ENCODE results near the gene ANKS3. TPM values are rescaled to one million over a fixed set of nuclear protein-coding genes. Genes with fewer than 3 reads are reported as not detected.

The ANKS3 gene
- total and polyA plus RNA-seq, 2 of the 8 experiments (the other 6 are each of a cell fraction or from before 2014, with no cell fraction given), result 15.5 to 23.9 TPM

- Histone ChIP-seq H2BK12ac (ENCODE audit: low read depth, low read length) (no peak overlapping the region), H3K27me3 (replicated peaks in 1 of 4; ENCODE audit: control insufficient read depth in 3 of 4, extremely low read depth in 1 of 4, insufficient read depth in 3 of 4, low read length in 3 of 4) (no peaks in the 10 kb centered on the region), H3K18ac (ENCODE audit: extremely low read depth, low read length) (no peak overlapping the region), H3K56ac (replicated peaks; ENCODE audit: insufficient read length, low read depth, low read length) (no peak overlapping the region), H3K27ac (ENCODE audit: low read depth, low read length) (no peak overlapping the region; the same call in 1 of the 2 replicates), H3K4me3 (ENCODE audit: extremely low read depth in 1 of 4, insufficient read depth in 2 of 4, low read depth in 3 of 4, low read length in 4 of 4) (no peak overlapping the region), H3K9me3 (ENCODE audit: insufficient read depth in 2 of 2, low read depth in 1 of 2, low read length in 1 of 2) (no peaks in the 10 kb centered on the region), H4K20me1 (replicated peaks in 1 of 2; ENCODE audit: control insufficient read depth in 1 of 2, insufficient read depth in 2 of 2, low read length in 2 of 2) (peaks cover 0 to 10% of the 10 kb centered on the region in 2 experiments), H3K79me1 (ENCODE audit: low read depth, low read length) (no peaks in the 10 kb centered on the region), H2BK5ac (ENCODE audit: low read depth, low read length) (no peak overlapping the region), H3K79me2 (ENCODE audit: control insufficient read depth in 1 of 2, insufficient read depth in 2 of 2, low read length in 2 of 2) (peaks cover 0 to 11% of the 10 kb centered on the region in 2 experiments; a peak in 2 of 4 replicates), H3K9ac (replicated peaks in 1 of 4; ENCODE audit: extremely low read depth in 1 of 4, low read depth in 3 of 4, low read length in 3 of 4) (no peak overlapping the region), H2BK120ac (replicated peaks; ENCODE audit: low read depth, low read length) (no peak overlapping the region), H2BK15ac (ENCODE audit: low read length) (no peak overlapping the region), H2AK5ac (ENCODE audit: low read depth, low read length) (no peak overlapping the region), H3K4me1 (replicated peaks in 1 of 4; ENCODE audit: control insufficient read depth in 3 of 4, insufficient read depth in 4 of 4, low read length in 3 of 4) (no peaks in the 10 kb centered on the region), H4K8ac (ENCODE audit: extremely low read depth, insufficient read depth, low read length) (no peak overlapping the region), H2BK20ac (ENCODE audit: low read length) (no peak overlapping the region), H2AFZ (ENCODE audit: low read length) (no peak overlapping the region), H3K23me2 (ENCODE audit: low read depth, low read length) (no peaks in the 10 kb centered on the region), H4K91ac (replicated peaks; ENCODE audit: insufficient read length, low read length) (no peak overlapping the region), H3K14ac (ENCODE audit: insufficient read length) (no peak overlapping the region), H3K23ac (ENCODE audit: insufficient read length) (no peak overlapping the region), H3K4me2 (ENCODE audit: insufficient read depth in 1 of 2, low read depth in 2 of 2, low read length in 2 of 2) (no peak overlapping the region), H3K4ac (replicated peaks; ENCODE audit: insufficient read length, low read depth, low read length) (no peak overlapping the region), H3K36me3 (ENCODE audit: control insufficient read depth in 2 of 4, insufficient read depth in 4 of 4, low read length in 3 of 4) (peaks cover 11 to 45% (median 19%) of the 10 kb centered on the region in 4 experiments; a peak in 7 of 8 replicates), H4K5ac (ENCODE audit: insufficient read length, low read depth, low read length) (no peak overlapping the region)
- ChIA-PET CTCF (ENCODE audit: partially characterized antibody) (interaction anchor here (1.2 to 1.6 kb wide), 2 partner anchors 14 to 44 kb away, joined by 3 read pairs; no protein-coding TSS in a partner anchor), POLR2A (ENCODE audit: partially characterized antibody) (interaction anchor here (1.1 to 1.2 kb wide), 2 partner anchors 32 to 34 kb away, joined by 3 read pairs; no protein-coding TSS in a partner anchor)
- DNase-seq (ENCODE audit: low read depth in 1 of 2, low spot score in 2 of 2) (no peak), FAIRE-seq (no peak)
- 95% methylated on average over 18 of the region's 18 CpGs; no CpG with 5 or more reads in 1 of the 2 experiments for WGBS, 2 experiments (ENCODE audit: extremely low coverage in 1 of 2, insufficient coverage in 1 of 2, insufficient read length in 1 of 2, insufficient replicate concordance in 2 of 2, low coverage in 1 of 2, low lambda C conversion rate in 2 of 2, missing lambda C conversion rate in 1 of 2)
- TF ChIP-seq ATF3 (IDR thresholded peaks at IDR 0.05; ENCODE audit: insufficient read depth, low read depth, low read length) (no peak), MAX (IDR thresholded peaks at IDR 0.05) (no peak), SP4 (IDR thresholded peaks at IDR 0.05; ENCODE audit: low read length) (no peak), RBBP5 (IDR thresholded peaks at IDR 0.05; ENCODE audit: borderline replicate concordance, low read depth, low read length) (no peak)
Observed at GRCh38 chr16:4726616-4727015, 7.5 kb downstream of the ANKS3 start.

Data from H1 (cell line).